ENCODE data around the gene CYFIP1.

GRCh38 chr15:22827125-22827524, 153.0 kb downstream of the CYFIP1 start:
- TF ChIP-seq GATA2 (IDR thresholded peaks at IDR 0.05; ENCODE audit: low read depth, low read length), result no peak
- no peak for TF ChIP-seq GATA3 (IDR thresholded peaks at IDR 0.05; ENCODE audit: low read depth, low read length)
